LNCAP (cell line): ENCODE data around the gene SUMO1.

ENCODE experiments used
- CTCF ChIP-seq: fragments of 450-650 bp; IDR thresholded peaks from 2 replicates; pipeline ENCODE4 v1.5.1; 2017; ENCODE audit warnings: mild to moderate bottlenecking

SUMO1 gene

GRCh38 chr2:202208526-202208925, 29.9 kb downstream of the SUMO1 start:
- TF ChIP-seq CTCF = no peak

- TF ChIP-seq CTCF = no peak
Observed at GRCh38 chr2:202204855-202205254, 33.5 kb downstream of the SUMO1 start.

- no peak for TF ChIP-seq CTCF
Observed at GRCh38 chr2:202203348-202203747, 35.0 kb downstream of the SUMO1 start.

- no peak for TF ChIP-seq CTCF
Observed at GRCh38 chr2:202201220-202202160, 36.9 kb downstream of the SUMO1 start.

- no peak for TF ChIP-seq CTCF
Observed at GRCh38 chr2:202196727-202197126, 41.7 kb downstream of the SUMO1 start.

GRCh38 chr2:202194418-202194817, 44.0 kb downstream of the SUMO1 start:
- no peak for TF ChIP-seq CTCF

GRCh38 chr2:202193881-202194353, 44.5 kb downstream of the SUMO1 start:
- no peak for TF ChIP-seq CTCF
